K562 (cell line): ENCODE results near the gene CHCHD10. TPM values are rescaled to one million over a fixed set of nuclear protein-coding genes. Genes with fewer than 3 reads are reported as not detected.
A peak's percentile ranks its signal among the peaks of the same experiment; 100 is the strongest.

Experiments used
- CTCFL ChIP-seq: IDR thresholded peaks from 2 replicates; pipeline ENCODE4 v1.6.1; 2011; ENCODE audit warnings: borderline replicate concordance, low read depth, mild to moderate bottlenecking, moderate library complexity, low read length; ENCODE audit not compliant: insufficient read depth, poor library complexity, severe bottlenecking
- DACH1 ChIP-seq: fragments of 450-650 bp; IDR thresholded peaks from 2 replicates; pipeline ENCODE4 v1.6.1; 2018; ENCODE audit not compliant: partially characterized antibody
- HNRNPUL1 ChIP-seq: fragments of 200-400 bp; formaldehyde crosslinking; IDR thresholded peaks from 2 replicates; pipeline ENCODE4 v1.6.1; 2017; ENCODE audit warnings: low read length
- KLF1 ChIP-seq: fragments of 450-650 bp; IDR thresholded peaks from 2 replicates; pipeline ENCODE4 v1.6.1; 2016; ENCODE audit warnings: missing genetic modification characterization, missing compliant biosample characterization
- PKNOX1 ChIP-seq: fragments of 450-650 bp; IDR thresholded peaks from 2 replicates; pipeline ENCODE4 v1.6.1; 2016
- REST ChIP-seq, 2 experiments: fragments of 450-650 bp; formaldehyde crosslinking in 1 of 2; IDR thresholded peaks; 2 replicates each; pipeline versions ENCODE4 v1.4.0 to v1.6.1; 2014 to 2020; ENCODE audit warnings: mild to moderate bottlenecking in 2 of 2, borderline replicate concordance in 1 of 2, low read depth in 1 of 2
- RUNX1 ChIP-seq: sonication (generic); IDR thresholded peaks from 2 replicates; pipeline ENCODE4 v1.6.1; 2016; ENCODE audit warnings: antibody characterized with exemption, low read depth
- SIN3B ChIP-seq: fragments of 450-650 bp; IDR thresholded peaks from 2 replicates; pipeline ENCODE4 v1.6.1; 2017; ENCODE audit warnings: low read depth, mild to moderate bottlenecking, moderate library complexity
- SNRNP70 ChIP-seq: fragments of 200-400 bp; formaldehyde crosslinking; optimal IDR thresholded peaks from 2 replicates; pipeline ENCODE3; 2017; ENCODE audit warnings: low read depth, low read length
- STAT5B ChIP-seq: fragments of 250-450 bp; sonication (Bioruptor Pico); IDR thresholded peaks from 2 replicates; pipeline ENCODE4 v1.8.0; 2021; ENCODE audit warnings: mild to moderate bottlenecking, inconsistent platforms
- ZNF449 ChIP-seq: fragments of 250-450 bp; sonication (Bioruptor Pico); IDR thresholded peaks from 2 replicates; pipeline ENCODE4 v1.8.0; 2022; ENCODE audit warnings: moderate library complexity, mild to moderate bottlenecking, inconsistent platforms
- polyA plus RNA-seq, 8 experiments: library from polyadenylated mRNA; depleted of rRNA in 4 of 8; stranded (reverse) in 5 of 8; unstranded in 3 of 8; fragments of >200 nt; fragmentation: Nextera tagmentation in 2 of 8; fragmentation: Illumina TruSeq in 1 of 8; extraction: Ambion mirVana in 2 of 8; extraction: Trizol in 1 of 8; gene quantifications; 2 replicates each; pipeline versions ENCODE4 v1.2.1 to v1.2.3, GENCODE V29; 2011 to 2014; ENCODE audit warnings: inconsistent platforms in 1 of 8, missing spikeins in 1 of 8
- total RNA-seq, 7 experiments: library from RNA; depleted of rRNA in 6 of 7; stranded (reverse); fragments of >200 nt in 6 of 7; fragmentation: Illumina TruSeq in 2 of 7; extraction: Trizol in 2 of 7; gene quantifications; 2 replicates each; pipeline versions ENCODE4 v1.2.1 to v1.2.3, GENCODE V29; 2011 to 2021; ENCODE audit warnings: low replicate concordance in 1 of 7

CHCHD10 gene
- total and polyA plus RNA-seq, 9 of the 15 experiments (the other 6 are each of a cell fraction or from before 2014, with no cell fraction given), result 15.2 to 292 (median 102) TPM

GRCh38 chr22:23716811-23717801 is 50.7 kb downstream of the CHCHD10 start (continued):
- TF ChIP-seq RUNX1 (0 out of 2 replicates have a peak, but pooled peaks have one; percentile 52), HNRNPUL1 (no peak), REST (IDR thresholded peaks at IDR 0.05; ENCODE audit: borderline replicate concordance) (peak; percentile 39), REST (CRISPR knock-in tag; IDR thresholded peaks at IDR 0.05; ENCODE audit: low read depth) (no peak), SIN3B (peak; percentile 68), ZNF449 (no peak), CTCFL (no peak), PKNOX1 (no peak), DACH1 (no peak), STAT5B (CRISPR knock-in tag) (no peak), SNRNP70 (no peak), KLF1 (tag) (no peak)
